Kidney (tissue), 14 donors: ENCODE data around the gene ZMYM3. TPM values are rescaled to one million over a fixed set of nuclear protein-coding genes. Genes with fewer than 3 reads are reported as not detected.

Experiments
- DNase-seq, 5 donors: peaks; one replicate each; pipeline ENCODE4 v3.0.0-alpha.2; 2013 to 2020
- FAIRE-seq: peaks from 2 replicates; lab custom pipeline; 2012; peaks lifted over from hg19 to GRCh38; lab: Jason Lieb, UNC
- H3K27ac ChIP-seq, 2 donors: one replicate each; pipeline ENCODE4 v1.7.0; 2013; ENCODE audit warnings: low read depth in 2 of 2, low read length in 2 of 2, inconsistent platforms in 1 of 2
- H3K27me3 ChIP-seq: one replicate; pipeline ENCODE4 v1.7.1; 2013; ENCODE audit warnings: low read length, inconsistent platforms; ENCODE audit not compliant: control insufficient read depth, insufficient read depth
- H3K36me3 ChIP-seq, 3 donors: one replicate each; pipeline versions ENCODE4 v1.7.0 to v1.7.1; 2013; ENCODE audit warnings: low read length in 3 of 3, control low read depth in 1 of 3, inconsistent platforms in 1 of 3; ENCODE audit not compliant: insufficient read depth in 3 of 3, control insufficient read depth in 2 of 3
- H3K4me1 ChIP-seq, 3 donors: one replicate each; pipeline versions ENCODE4 v1.7.0 to v1.7.1; 2013; ENCODE audit warnings: low read length in 3 of 3, inconsistent platforms in 1 of 3, low read depth in 1 of 3; ENCODE audit not compliant: control insufficient read depth in 2 of 3, insufficient read depth in 2 of 3
- H3K4me3 ChIP-seq, 3 donors: one replicate each; pipeline versions ENCODE4 v1.7.0 to v1.8.1; 2013; ENCODE audit warnings: low read length in 3 of 3, control low read depth in 1 of 3, inconsistent platforms in 1 of 3
- H3K9ac ChIP-seq, 3 donors: one replicate each; pipeline versions ENCODE4 v1.7.0 to v1.7.1; 2013; ENCODE audit warnings: low read length in 3 of 3, control low read depth in 1 of 3, inconsistent platforms in 1 of 3
- H3K9me3 ChIP-seq, 3 donors: one replicate each; pipeline versions ENCODE4 v1.7.0 to v1.7.1; 2013; ENCODE audit warnings: low read length in 3 of 3, control low read depth in 1 of 3, inconsistent platforms in 1 of 3; ENCODE audit not compliant: control insufficient read depth in 2 of 3, insufficient read depth in 1 of 3
- intact Hi-C: fragments of 100-400 bp; cut with DNase I; formaldehyde crosslinking; loops from one replicate; pipeline ENCODE4 v1.11.1; 2022
- polyA plus RNA-seq: library from polyadenylated mRNA; stranded (reverse); fragments of 350-450 nt; fragmentation: Illumina TruSeq; extraction: RNeasy Lipid Tissue Mini Kit (QIAGEN cat#74804); gene quantifications from one replicate; pipeline ENCODE4 v1.2.3, GENCODE V29; 2014; ENCODE audit warnings: low read depth, low replicate concordance; ENCODE audit not compliant: insufficient read depth
- total RNA-seq: library from RNA; stranded (reverse); fragmentation: NEBNext Ultra II Directional; extraction: Animal tissue kit (Norgen Biotek cat#: 25700); gene quantifications from one replicate; pipeline ENCODE4 v1.2.1, GENCODE V29; 2021
- TF ChIP-seq, protein P1 (sequence below): IDR thresholded peaks from 3 replicates; pipeline ENCODE4 v1.5.1; 2012; ENCODE audit warnings: mild to moderate bottlenecking, moderate library complexity, borderline replicate concordance; ENCODE audit not compliant: insufficient read depth; ENCODE audit errors: extremely low read depth
- donor health status: control.
- donor health status: control.
- donor health status: control.
- donor health status: control.
- donor health status: control.
- donor health status: DM: yes; HTN: yes; CAD: no.
- donor health status: Normal renal cell carcinoma (clear cell type).

Gene ZMYM3
- total and polyA plus RNA-seq, 2 donors from 2014 or later = 9.7 to 26.7 TPM

- Histone ChIP-seq H3K36me3 (no peaks in the 10 kb centered on the region), H3K27ac (no peak overlapping the region), H3K4me3 (no peak overlapping the region), H3K4me1 (no peaks in the 10 kb centered on the region), H3K27me3 (no peaks in the 10 kb centered on the region), H3K9ac (no peak overlapping the region), H3K9me3 (no peaks in the 10 kb centered on the region)
- DNase-seq (no peak), FAIRE-seq (no peak)
- intact Hi-C loops = no loop called here
- TF ChIP-seq, protein P1, sequence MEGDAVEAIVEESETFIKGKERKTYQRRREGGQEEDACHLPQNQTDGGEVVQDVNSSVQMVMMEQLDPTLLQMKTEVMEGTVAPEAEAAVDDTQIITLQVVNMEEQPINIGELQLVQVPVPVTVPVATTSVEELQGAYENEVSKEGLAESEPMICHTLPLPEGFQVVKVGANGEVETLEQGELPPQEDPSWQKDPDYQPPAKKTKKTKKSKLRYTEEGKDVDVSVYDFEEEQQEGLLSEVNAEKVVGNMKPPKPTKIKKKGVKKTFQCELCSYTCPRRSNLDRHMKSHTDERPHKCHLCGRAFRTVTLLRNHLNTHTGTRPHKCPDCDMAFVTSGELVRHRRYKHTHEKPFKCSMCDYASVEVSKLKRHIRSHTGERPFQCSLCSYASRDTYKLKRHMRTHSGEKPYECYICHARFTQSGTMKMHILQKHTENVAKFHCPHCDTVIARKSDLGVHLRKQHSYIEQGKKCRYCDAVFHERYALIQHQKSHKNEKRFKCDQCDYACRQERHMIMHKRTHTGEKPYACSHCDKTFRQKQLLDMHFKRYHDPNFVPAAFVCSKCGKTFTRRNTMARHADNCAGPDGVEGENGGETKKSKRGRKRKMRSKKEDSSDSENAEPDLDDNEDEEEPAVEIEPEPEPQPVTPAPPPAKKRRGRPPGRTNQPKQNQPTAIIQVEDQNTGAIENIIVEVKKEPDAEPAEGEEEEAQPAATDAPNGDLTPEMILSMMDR = no peak
These were observed 55.9 kb downstream of the ZMYM3 start for GRCh38 chrX:71198066-71198465.

- Histone ChIP-seq H3K4me1 (no peaks in the 10 kb centered on the region), H3K27ac (no peak overlapping the region), H3K9me3 (no peaks in the 10 kb centered on the region), H3K27me3 (no peaks in the 10 kb centered on the region), H3K36me3 (no peaks in the 10 kb centered on the region), H3K9ac (no peak overlapping the region), H3K4me3 (no peak overlapping the region)
- intact Hi-C loops = no loop called here
- DNase-seq = no peak
- FAIRE-seq = no peak
- TF ChIP-seq, protein P1 = no peak
These were observed 57.8 kb downstream of the ZMYM3 start for GRCh38 chrX:71195964-71196649.

- Histone ChIP-seq H3K27ac (no peak overlapping the region), H3K36me3 (no peaks in the 10 kb centered on the region), H3K4me3 (no peak overlapping the region), H3K9ac (no peak overlapping the region), H3K27me3 (no peaks in the 10 kb centered on the region), H3K4me1 (no peaks in the 10 kb centered on the region), H3K9me3 (no peaks in the 10 kb centered on the region)
- TF ChIP-seq, protein P1 = no peak
- DNase-seq (no peak), FAIRE-seq (no peak)
- intact Hi-C loops = no loop called here
These were observed 62.7 kb downstream of the ZMYM3 start for GRCh38 chrX:71191248-71191647.

Other genes starting within 250 kb of the ZMYM3 start
- gene SNX12, start 185.8 kb downstream of the ZMYM3 start, total RNA-seq = 70.1 TPM
- gene SNX12, start 185.8 kb downstream of the ZMYM3 start, polyA plus RNA-seq = 48.9 TPM
- 18.6 TPM for gene FOXO4, start 158.3 kb downstream of the ZMYM3 start, total RNA-seq
- 13.1 TPM for gene FOXO4, start 158.3 kb downstream of the ZMYM3 start, polyA plus RNA-seq
- 3.0 TPM for gene CXorf65, start 147.4 kb downstream of the ZMYM3 start, total RNA-seq
- gene CXorf65, start 147.4 kb downstream of the ZMYM3 start, polyA plus RNA-seq = not detected
- gene IL2RG, start 142.6 kb downstream of the ZMYM3 start, total RNA-seq = 15.0 TPM
- 3.1 TPM for gene IL2RG, start 142.6 kb downstream of the ZMYM3 start, polyA plus RNA-seq
- 42.7 TPM for gene MED12, start 135.5 kb downstream of the ZMYM3 start, total RNA-seq
- 5.2 TPM for gene MED12, start 135.5 kb downstream of the ZMYM3 start, polyA plus RNA-seq
- 0.82 TPM for gene NLGN3, start 109.3 kb downstream of the ZMYM3 start, total RNA-seq
- 0.97 TPM for gene NLGN3, start 109.3 kb downstream of the ZMYM3 start, polyA plus RNA-seq
- 22.4 TPM for gene GJB1, start 30.9 kb downstream of the ZMYM3 start, total RNA-seq
- 59.0 TPM for gene GJB1, start 30.9 kb downstream of the ZMYM3 start, polyA plus RNA-seq
- 225 TPM for gene NONO, start 29.5 kb upstream of the ZMYM3 start, total RNA-seq
- gene NONO, start 29.5 kb upstream of the ZMYM3 start, polyA plus RNA-seq = 126 TPM
- 1.8 TPM for gene ITGB1BP2, start 47.6 kb upstream of the ZMYM3 start, total RNA-seq
- gene ITGB1BP2, start 47.6 kb upstream of the ZMYM3 start, polyA plus RNA-seq = 1.8 TPM
- 45.0 TPM for gene TAF1, start 112.2 kb upstream of the ZMYM3 start, total RNA-seq
- 4.0 TPM for gene TAF1, start 112.2 kb upstream of the ZMYM3 start, polyA plus RNA-seq